H9 (cell line): ENCODE measurements around the gene RRAGD. TPM values are rescaled to one million over a fixed set of nuclear protein-coding genes. Genes with fewer than 3 reads are reported as not detected.

ENCODE experiments used
- DNase-seq: peaks from one replicate; pipeline ENCODE4 v3.0.0-alpha.2; 2017
- H2AFZ ChIP-seq: one replicate; pipeline ENCODE4 v1.6.1; 2013; ENCODE audit warnings: mild to moderate bottlenecking, low read length, control low read depth, moderate library complexity
- H2AK5ac ChIP-seq: 2 replicates; pipeline ENCODE4 v1.6.1; 2013; ENCODE audit warnings: low read length, control low read depth, mixed read lengths; ENCODE audit not compliant: insufficient read length
- H2BK120ac ChIP-seq: one replicate; pipeline ENCODE4 v1.6.1; 2013; ENCODE audit warnings: low read depth, mild to moderate bottlenecking, low read length, control low read depth, inconsistent platforms; ENCODE audit not compliant: poor library complexity, severe bottlenecking
- H2BK12ac ChIP-seq: 2 replicates; pipeline ENCODE4 v1.6.1; 2013; ENCODE audit warnings: low read length, control low read depth, mixed read lengths, low read depth; ENCODE audit not compliant: insufficient read length
- H2BK15ac ChIP-seq: 2 replicates; pipeline ENCODE4 v1.6.1; 2013; ENCODE audit warnings: low read depth, low read length, control low read depth
- H2BK20ac ChIP-seq: one replicate; pipeline ENCODE4 v1.6.1; 2013; ENCODE audit warnings: low read depth, mild to moderate bottlenecking, low read length, control low read depth, inconsistent platforms; ENCODE audit not compliant: poor library complexity, severe bottlenecking
- H2BK5ac ChIP-seq: 2 replicates; pipeline ENCODE4 v1.6.1; 2013; ENCODE audit warnings: low read length, control low read depth, mixed read lengths; ENCODE audit not compliant: insufficient read length
- H3K14ac ChIP-seq: 2 replicates; pipeline ENCODE4 v1.6.1; 2013; ENCODE audit warnings: low read length, control low read depth; ENCODE audit not compliant: insufficient read depth
- H3K18ac ChIP-seq: 2 replicates; pipeline ENCODE4 v1.6.1; 2013; ENCODE audit warnings: low read depth, mild to moderate bottlenecking, mixed read lengths, low read length, control low read depth; ENCODE audit not compliant: insufficient read length
- H3K23ac ChIP-seq: 2 replicates; pipeline ENCODE4 v1.6.1; 2013; ENCODE audit warnings: low read length, control low read depth, mixed read lengths, low read depth; ENCODE audit not compliant: insufficient read length
- H3K23me2 ChIP-seq: 2 replicates; pipeline ENCODE4 v1.6.1; 2013; ENCODE audit warnings: low read depth, mild to moderate bottlenecking, mixed read lengths, low read length, control low read depth; ENCODE audit not compliant: insufficient read length, poor library complexity, severe bottlenecking
- H3K27ac ChIP-seq: 2 replicates; pipeline ENCODE4 v1.5.1; 2013; ENCODE audit warnings: low read length, control low read depth, mixed read lengths, low read depth; ENCODE audit not compliant: insufficient read length
- H3K27me3 ChIP-seq: 2 replicates; pipeline ENCODE4 v1.6.1; 2013; ENCODE audit warnings: low read length, control low read depth, inconsistent platforms; ENCODE audit not compliant: insufficient read depth
- H3K4ac ChIP-seq: 2 replicates; pipeline ENCODE4 v1.6.1; 2013; ENCODE audit warnings: low read depth, mild to moderate bottlenecking, control low read depth, inconsistent platforms, low read length, moderate library complexity
- H3K4me1 ChIP-seq: 2 replicates; pipeline ENCODE4 v1.6.1; 2013; ENCODE audit warnings: low read length, control low read depth, inconsistent platforms; ENCODE audit not compliant: insufficient read depth
- H3K4me2 ChIP-seq: 2 replicates; pipeline ENCODE4 v1.6.1; 2013; ENCODE audit warnings: low read length, control low read depth, mixed read lengths; ENCODE audit not compliant: insufficient read length, insufficient read depth
- H3K56ac ChIP-seq: 2 replicates; pipeline ENCODE4 v1.6.1; 2013; ENCODE audit warnings: low read depth, mild to moderate bottlenecking, mixed read lengths, low read length, control low read depth; ENCODE audit not compliant: insufficient read length
- H3K79me1 ChIP-seq: 2 replicates; pipeline ENCODE4 v1.6.1; 2013; ENCODE audit warnings: low read depth, mild to moderate bottlenecking, moderate library complexity, low read length, control low read depth, inconsistent platforms; ENCODE audit not compliant: insufficient read depth, poor library complexity, severe bottlenecking
- H3K79me2 ChIP-seq: 2 replicates; pipeline ENCODE4 v1.6.1; 2013; ENCODE audit warnings: low read length, control low read depth, inconsistent platforms; ENCODE audit not compliant: insufficient read depth
- H3K9ac ChIP-seq: 2 replicates; pipeline ENCODE4 v1.6.1; 2013; ENCODE audit warnings: low read length, control low read depth, mixed read lengths; ENCODE audit not compliant: insufficient read length; ENCODE audit errors: extremely low read depth
- H3K9me3 ChIP-seq: one replicate; pipeline ENCODE4 v1.6.1; 2013; ENCODE audit warnings: low read depth, low read length, inconsistent platforms; ENCODE audit not compliant: control insufficient read depth
- H3T11ph ChIP-seq: one replicate; pipeline ENCODE4 v1.6.1; 2013; ENCODE audit warnings: mild to moderate bottlenecking, low read length, control low read depth, inconsistent platforms
- H4K20me1 ChIP-seq: one replicate; pipeline ENCODE4 v1.6.1; 2013; ENCODE audit not compliant: control insufficient read depth, insufficient read length, insufficient read depth
- H4K5ac ChIP-seq: 2 replicates; pipeline ENCODE4 v1.6.1; 2013; ENCODE audit warnings: low read depth, mild to moderate bottlenecking, mixed read lengths, low read length, control low read depth; ENCODE audit not compliant: insufficient read length
- H4K8ac ChIP-seq: replicated peaks from 2 replicates; pipeline ENCODE4 v1.6.1; 2013; ENCODE audit warnings: low read length, control low read depth, mixed read lengths, low read depth; ENCODE audit not compliant: insufficient read length
- H4K91ac ChIP-seq: 2 replicates; pipeline ENCODE4 v1.6.1; 2013; ENCODE audit warnings: low read depth, mild to moderate bottlenecking, moderate library complexity, mixed read lengths, low read length, control low read depth; ENCODE audit not compliant: insufficient read length
- H3K27ac Mint-ChIP-seq, 3 experiments: 2 replicates in 2 of 3; 3 replicates in 1 of 3; pipeline ENCODE4 v1.8.0; 2020 to 2021; ENCODE audit warnings: mixed read lengths in 3 of 3, mild to moderate bottlenecking in 1 of 3, moderate library complexity in 1 of 3
- H3K27me3 Mint-ChIP-seq: 2 replicates; pipeline ENCODE4 v1.8.0; 2021; ENCODE audit warnings: low read depth, mild to moderate bottlenecking, moderate library complexity, mixed read lengths
- H3K36me3 Mint-ChIP-seq, 3 experiments: 2 replicates in 2 of 3; 3 replicates in 1 of 3; pipeline ENCODE4 v1.8.0; 2020 to 2021; ENCODE audit warnings: low read depth in 3 of 3, mixed read lengths in 3 of 3; ENCODE audit not compliant: insufficient read depth in 1 of 3
- H3K4me1 Mint-ChIP-seq, 2 experiments: 2 replicates each; pipeline ENCODE4 v1.8.0; 2020; ENCODE audit warnings: mixed read lengths in 2 of 2
- H3K4me3 Mint-ChIP-seq, 2 experiments: 2 replicates in 1 of 2; 3 replicates in 1 of 2; pipeline ENCODE4 v1.8.0; 2020 to 2021; ENCODE audit warnings: mild to moderate bottlenecking in 2 of 2, mixed read lengths in 2 of 2, moderate library complexity in 1 of 2
- H3K9me3 Mint-ChIP-seq, 2 experiments: 2 replicates in 1 of 2; 3 replicates in 1 of 2; pipeline ENCODE4 v1.8.0; 2020; ENCODE audit warnings: mild to moderate bottlenecking in 2 of 2, mixed read lengths in 2 of 2, moderate library complexity in 1 of 2
- WGBS: extraction: QIAGEN DNeasy Blood & Tissue Kit; methylation state at CpG from one replicate; pipeline ENCODE4 v1.1.7; 2013; ENCODE audit warnings: missing lambda C conversion rate, low lambda C conversion rate, mixed read lengths; ENCODE audit not compliant: insufficient read length; ENCODE audit errors: extremely low coverage; 5-methylcytosine and 5-hydroxymethylcytosine counted together
- total RNA-seq: library from RNA; stranded (reverse); gene quantifications from 2 replicates; pipeline ENCODE4 v1.2.1, GENCODE V29; 2021
- TF ChIP-seq, protein P1 (sequence below): fragments of 200-600 bp; sonication (generic); conservative IDR thresholded peaks from 3 replicates; pipeline ENCODE4 v1.8.0; 2021; ENCODE audit warnings: antibody characterized with exemption, mild to moderate bottlenecking

Gene RRAGD
- total RNA-seq, 1 experiment from 2014 or later = 10.6 TPM

DNA sequence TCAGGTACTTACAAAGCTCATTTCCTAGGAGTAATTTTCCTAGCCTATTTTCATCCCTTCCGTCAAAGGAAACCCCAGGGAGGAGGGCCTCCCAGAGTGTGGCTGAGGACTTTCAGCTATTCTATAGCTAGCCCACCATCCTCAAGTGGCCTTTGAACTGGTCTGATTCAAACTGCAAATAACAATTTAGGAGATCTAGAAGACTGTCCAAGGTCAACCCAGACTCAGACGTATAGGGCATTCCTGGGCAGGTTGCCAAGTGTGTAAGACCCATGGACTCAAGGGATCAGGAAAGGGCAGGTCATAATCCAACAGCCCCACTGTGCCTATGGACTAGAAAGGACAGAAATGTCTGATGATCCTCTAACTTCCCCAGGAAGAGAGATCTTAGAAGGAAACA lies 2.1 kb upstream of the RRAGD start:
- peaks cover 20 to 23% of the 10 kb centered on the region in 2 experiments for H3K4me1 Mint-ChIP-seq
- Histone ChIP-seq H4K8ac (no peak overlapping the region), H3K79me1 (no peaks in the 10 kb centered on the region), H3K4ac (no peak overlapping the region), H4K5ac (no peak overlapping the region), H3T11ph (no peak overlapping the region), H4K91ac (no peak overlapping the region), H2BK5ac (no peak overlapping the region), H2BK20ac (no peak overlapping the region), H2AK5ac (no peak overlapping the region), H2BK120ac (no peak overlapping the region), H3K4me1 (no peaks in the 10 kb centered on the region; the same call in 1 of the 2 replicates), H3K27ac (no peak overlapping the region), H3K9me3 (no peaks in the 10 kb centered on the region), H3K79me2 (no peaks in the 10 kb centered on the region), H3K14ac (no peak overlapping the region), H3K18ac (no peak overlapping the region), H4K20me1 (no peaks in the 10 kb centered on the region), H3K23ac (no peak overlapping the region), H3K23me2 (peaks cover 23% of the 10 kb centered on the region), H3K27me3 (peaks cover 5% of the 10 kb centered on the region; the same call in 1 of the 2 replicates), H2AFZ (no peak overlapping the region), H3K9ac (no peak overlapping the region), H3K56ac (no peak overlapping the region), H2BK12ac (no peak overlapping the region), H2BK15ac (no peak overlapping the region), H3K4me2 (no peak overlapping the region)
- H3K9me3 Mint-ChIP-seq = no peaks in the 10 kb centered on the region; a peak in 1 of 5 replicates
- no CpG with 5 or more reads among the region's 2 CpGs for WGBS
- no peak overlapping the region for H3K27ac Mint-ChIP-seq
- no peak for DNase-seq
- peaks cover 51% of the 10 kb centered on the region for H3K27me3 Mint-ChIP-seq
- TF ChIP-seq, protein P1, sequence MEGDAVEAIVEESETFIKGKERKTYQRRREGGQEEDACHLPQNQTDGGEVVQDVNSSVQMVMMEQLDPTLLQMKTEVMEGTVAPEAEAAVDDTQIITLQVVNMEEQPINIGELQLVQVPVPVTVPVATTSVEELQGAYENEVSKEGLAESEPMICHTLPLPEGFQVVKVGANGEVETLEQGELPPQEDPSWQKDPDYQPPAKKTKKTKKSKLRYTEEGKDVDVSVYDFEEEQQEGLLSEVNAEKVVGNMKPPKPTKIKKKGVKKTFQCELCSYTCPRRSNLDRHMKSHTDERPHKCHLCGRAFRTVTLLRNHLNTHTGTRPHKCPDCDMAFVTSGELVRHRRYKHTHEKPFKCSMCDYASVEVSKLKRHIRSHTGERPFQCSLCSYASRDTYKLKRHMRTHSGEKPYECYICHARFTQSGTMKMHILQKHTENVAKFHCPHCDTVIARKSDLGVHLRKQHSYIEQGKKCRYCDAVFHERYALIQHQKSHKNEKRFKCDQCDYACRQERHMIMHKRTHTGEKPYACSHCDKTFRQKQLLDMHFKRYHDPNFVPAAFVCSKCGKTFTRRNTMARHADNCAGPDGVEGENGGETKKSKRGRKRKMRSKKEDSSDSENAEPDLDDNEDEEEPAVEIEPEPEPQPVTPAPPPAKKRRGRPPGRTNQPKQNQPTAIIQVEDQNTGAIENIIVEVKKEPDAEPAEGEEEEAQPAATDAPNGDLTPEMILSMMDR = no peak
- H3K4me3 Mint-ChIP-seq = peak overlapping the region in 1 of 2 experiments; percentile 22; a peak in 1 of 5 replicates
- H3K36me3 Mint-ChIP-seq = no peaks in the 10 kb centered on the region
